HG03432 (cell line): Measurements from ENCODE around the gene CNGA2.
"Not testable (repeated sequence)": the region's sequence is repeated elsewhere in the genome, so short reads cannot be mapped to it uniquely, and the experiment has no call there.

Experiments used
- ATAC-seq: cut with Tn5 transposase; IDR thresholded peaks from one replicate; pipeline ENCODE4 v1.9.1; 2021; ENCODE audit warnings: mild to moderate bottlenecking, moderate library complexity; ENCODE audit not compliant: unreplicated experiment

The CNGA2 gene

DNA sequence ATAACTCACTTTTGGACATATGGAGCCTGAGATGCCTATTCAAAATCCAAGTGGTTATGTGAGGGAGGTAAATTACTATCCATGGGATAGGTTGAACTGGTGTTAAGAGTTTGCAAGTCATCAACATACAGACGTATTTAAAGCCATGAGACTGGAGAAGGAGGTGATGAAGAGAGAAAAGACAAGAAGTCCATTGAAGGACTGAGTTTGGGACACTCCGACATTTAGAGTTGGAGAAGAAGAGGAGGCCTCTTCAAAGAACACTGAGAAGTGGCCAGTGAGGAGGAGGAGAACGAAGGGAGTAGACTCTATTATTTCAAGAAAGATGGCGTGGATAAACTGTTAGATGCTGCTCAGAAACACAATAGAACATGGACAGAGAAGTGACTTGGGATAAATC is at the start of gene CNGA2:
Gene CNGA2, plus strand, starts transcription at position 301 of the 400 bp plus-strand sequence. CDS start 3,738 bp downstream, outside the sequence.
- no peak for ATAC-seq

- ATAC-seq, result no peak
These were observed 46.9 kb upstream of the CNGA2 start for GRCh38 chrX:151687635-151688034.

- ATAC-seq, result no peak
These were observed 45.9 kb upstream of the CNGA2 start for GRCh38 chrX:151688695-151689094.

DNA sequence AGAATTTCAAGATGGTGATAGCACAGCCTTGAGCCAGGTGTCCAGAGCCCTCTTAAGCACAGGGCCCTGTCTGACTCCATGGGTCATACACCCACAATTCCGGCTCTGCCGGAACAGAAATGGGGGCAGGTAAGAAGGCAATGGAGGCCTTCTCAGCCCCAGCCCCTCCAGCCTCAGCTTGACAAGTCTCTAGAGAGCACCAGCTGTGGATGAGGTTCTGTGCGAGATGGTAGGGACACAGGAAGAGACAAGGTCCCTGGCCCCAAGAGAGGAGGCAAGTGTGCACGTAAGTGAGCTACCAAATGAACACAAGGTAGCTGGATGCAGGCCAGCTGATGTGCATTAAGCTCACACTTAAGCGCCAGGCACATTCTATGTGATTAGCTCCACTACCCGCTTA is 41.7 kb upstream of the CNGA2 start:
- no peak for ATAC-seq

- ATAC-seq, result no peak
These were observed 40.4 kb upstream of the CNGA2 start for GRCh38 chrX:151694121-151694520.

GRCh38 chrX:151694661-151695582 is 39.6 kb upstream of the CNGA2 start, which contains the start of gene PRRG3:
Gene PRRG3, plus strand, starts transcription at chrX:151695458. Its CDS starts 3,357 bp downstream, at chrX:151698815.
- ATAC-seq, result no peak

GRCh38 chrX:151695583-151696340 is 38.8 kb upstream of the CNGA2 start:
- no peak for ATAC-seq

GRCh38 chrX:151697082-151697481 is 37.5 kb upstream of the CNGA2 start:
- not testable (repeated sequence) for ATAC-seq

DNA sequence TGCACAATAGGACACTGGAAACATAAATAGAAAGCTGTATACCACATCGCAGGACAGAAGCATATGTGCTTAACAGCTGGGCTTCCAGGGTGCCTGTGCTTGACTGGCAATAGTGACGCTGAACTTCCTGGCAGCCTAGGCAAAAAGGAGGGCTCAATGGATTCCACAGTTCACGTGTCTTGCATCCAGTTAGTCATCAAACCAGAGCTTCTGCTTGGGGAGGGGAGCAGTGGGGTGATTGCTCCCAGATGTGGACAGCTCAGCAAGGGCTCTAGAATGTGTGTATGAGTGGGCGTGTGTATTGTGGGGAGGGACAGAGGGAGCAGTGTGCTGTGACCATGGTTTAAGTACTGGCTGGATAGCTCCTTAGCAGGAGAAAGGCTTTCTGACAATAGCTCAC is 37.0 kb upstream of the CNGA2 start:
- ATAC-seq, result no peak

DNA sequence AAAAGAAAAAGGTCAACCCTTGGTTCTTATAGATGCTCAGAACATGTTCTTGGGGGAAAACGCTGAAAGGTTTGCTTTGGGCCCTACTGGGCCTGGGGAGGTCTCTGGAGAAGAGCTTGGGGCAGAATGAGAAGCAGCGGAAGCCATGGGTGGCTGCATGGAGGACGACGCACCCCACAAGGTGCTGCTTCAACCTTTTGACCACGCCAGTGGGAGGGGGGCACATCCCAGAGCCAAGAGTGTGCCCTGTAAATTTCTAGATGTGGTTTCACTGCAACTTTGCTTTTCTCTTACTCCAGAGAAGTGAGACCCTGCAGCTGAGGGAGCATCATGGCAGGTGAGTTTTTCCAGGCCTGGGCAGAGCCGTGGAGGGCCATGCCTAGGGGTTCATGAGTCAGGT is 36.1 kb upstream of the CNGA2 start:
- no peak for ATAC-seq

- no peak for ATAC-seq
These were observed 34.8 kb upstream of the CNGA2 start for GRCh38 chrX:151699746-151700145.

DNA sequence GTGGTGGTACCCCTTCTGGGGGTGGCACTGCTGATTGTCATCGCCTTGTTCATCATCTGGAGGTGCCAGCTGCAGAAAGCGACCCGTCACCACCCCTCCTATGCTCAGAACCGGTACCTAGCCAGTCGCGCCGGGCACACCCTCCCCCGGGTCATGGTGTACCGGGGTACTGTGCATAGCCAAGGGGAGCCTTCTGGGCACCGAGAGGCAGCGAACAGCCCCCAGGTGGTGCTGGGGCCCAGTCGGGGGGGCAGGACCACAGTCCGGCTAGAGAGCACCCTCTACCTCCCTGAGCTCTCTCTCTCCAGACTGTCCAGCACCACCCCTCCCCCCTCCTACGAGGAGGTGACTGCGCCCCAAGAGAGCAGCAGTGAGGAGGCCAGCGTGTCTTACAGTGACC is 34.0 kb upstream of the CNGA2 start:
- no peak for ATAC-seq

- no peak for ATAC-seq
These were observed 33.5 kb upstream of the CNGA2 start for GRCh38 chrX:151701071-151701470.

DNA sequence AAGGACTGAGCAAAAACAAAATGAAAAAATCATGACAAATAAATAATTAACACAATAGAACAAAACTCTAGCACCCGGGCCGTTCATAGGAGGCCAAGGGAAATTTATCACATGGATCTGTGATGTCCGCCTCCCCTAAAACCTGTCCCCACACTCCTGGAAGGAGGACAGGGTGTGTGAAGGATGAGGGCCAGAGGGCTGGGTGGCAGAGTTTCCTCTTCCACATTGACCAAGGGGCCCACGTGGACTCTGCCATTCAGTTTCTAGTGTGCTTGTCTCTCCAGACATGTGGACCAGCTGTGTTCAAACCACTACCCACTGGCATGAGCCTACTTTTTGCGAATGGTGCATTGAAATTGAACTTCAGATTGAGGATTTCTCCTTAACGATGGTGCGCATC is 33.0 kb upstream of the CNGA2 start:
- ATAC-seq, result no peak

DNA sequence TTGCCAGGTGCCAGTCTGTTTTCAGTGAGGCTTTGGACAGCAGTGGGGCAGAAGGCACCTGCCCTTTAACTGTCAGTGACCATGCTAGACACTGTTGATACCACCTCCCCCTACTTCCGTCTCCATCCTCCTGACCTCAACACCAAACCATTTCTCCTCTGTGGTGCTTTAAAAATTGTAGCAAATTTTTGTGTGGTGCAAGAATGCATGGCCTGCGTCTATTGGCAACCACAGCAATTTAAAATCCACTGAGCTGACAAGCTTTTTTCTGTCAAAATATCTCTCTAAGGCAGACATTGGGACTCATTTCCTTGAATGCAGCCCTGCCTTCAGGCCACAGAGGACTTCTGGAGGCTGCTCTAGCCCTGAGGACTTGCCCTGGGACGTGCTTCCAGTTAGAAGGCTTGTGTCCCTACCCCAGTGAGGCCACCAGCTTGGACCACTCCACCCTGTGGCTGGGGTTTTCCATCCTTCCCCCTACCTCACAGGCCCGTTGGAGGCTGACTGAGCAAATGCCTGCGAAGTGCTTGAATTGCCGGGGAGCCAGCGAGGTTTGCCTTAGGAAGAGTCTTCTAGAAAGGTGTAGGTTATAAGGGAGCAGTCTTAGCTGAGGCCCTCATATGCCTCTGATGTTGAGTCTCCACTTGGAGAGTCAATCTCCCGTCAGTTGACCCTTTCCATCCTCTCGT is 32.4 kb upstream of the CNGA2 start:
- no peak for ATAC-seq

- no peak for ATAC-seq
These were observed 31.7 kb upstream of the CNGA2 start for GRCh38 chrX:151702741-151703340.

GRCh38 chrX:151703487-151703886 is 31.1 kb upstream of the CNGA2 start:
- no peak for ATAC-seq

- ATAC-seq, result no peak
These were observed 30.4 kb upstream of the CNGA2 start for GRCh38 chrX:151704041-151704663.

DNA sequence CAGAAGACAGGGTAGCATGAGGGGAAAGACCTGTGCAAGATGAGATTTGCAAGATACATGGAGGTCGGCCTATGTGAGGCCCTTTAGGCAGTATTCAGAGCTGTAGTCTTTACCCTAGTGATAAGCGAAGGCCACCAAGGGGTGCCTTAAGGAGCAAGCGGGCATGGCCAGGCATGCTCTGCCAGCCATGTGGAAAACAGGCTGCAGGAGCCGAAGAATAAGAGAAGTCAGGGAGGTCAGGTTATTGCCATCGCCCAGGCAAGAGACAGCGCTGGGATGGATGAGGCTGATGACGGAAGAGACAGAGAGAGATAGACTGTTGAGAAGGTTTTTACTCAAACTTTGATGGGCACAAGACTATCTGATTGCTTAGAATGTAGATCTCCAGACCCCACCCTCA is 25.7 kb upstream of the CNGA2 start:
- ATAC-seq, result no peak

DNA sequence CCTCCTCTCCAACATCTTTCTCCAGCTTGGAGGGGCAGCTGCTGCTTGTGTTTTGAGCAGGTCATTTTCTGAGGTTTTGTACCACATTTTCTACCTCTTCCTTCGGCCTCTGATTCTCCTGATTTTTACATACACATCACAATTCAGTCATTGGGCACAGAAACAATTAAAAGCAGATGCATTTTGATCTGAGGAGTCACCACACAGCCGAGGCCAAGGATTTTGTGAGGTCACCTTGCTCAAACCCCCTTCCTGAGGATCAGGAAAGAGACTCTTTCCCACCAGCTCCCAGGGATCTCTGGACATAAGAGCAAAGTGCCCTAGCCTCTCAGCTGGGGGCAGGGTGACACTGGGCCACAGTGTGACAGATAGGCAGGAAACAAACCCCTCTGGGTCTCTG is 24.1 kb upstream of the CNGA2 start:
- no peak for ATAC-seq
